H1 (cell line): ENCODE results near the gene A4GALT. TPM values are rescaled to one million over a fixed set of nuclear protein-coding genes. Genes with fewer than 3 reads are reported as not detected.
"Not testable (repeated sequence)": the region's sequence is repeated elsewhere in the genome, so short reads cannot be mapped to it uniquely, and the experiment has no call there.

Experiments
- CTCF ChIA-PET: fragments of 300-600 bp; sonication (Branson Sonifier 250); formaldehyde crosslinking; loops from one replicate; lab custom pipeline; 2021; ENCODE audit not compliant: partially characterized antibody; lab: Charles Lee
- POLR2A ChIA-PET: fragments of 300-600 bp; sonication (Branson Sonifier 250); formaldehyde crosslinking; loops from one replicate; lab custom pipeline; 2021; ENCODE audit warnings: inconsistent platforms; ENCODE audit not compliant: partially characterized antibody; lab: Charles Lee
- DNase-seq, 2 experiments: peaks; one replicate each; pipeline versions ENCODE4 v3.0.0 to v3.0.0-alpha.2; 2010 to 2022; ENCODE audit warnings: low spot score in 2 of 2, low read depth in 1 of 2, mixed read lengths in 1 of 2
- FAIRE-seq: peaks from 2 replicates; lab custom pipeline; 2011; peaks lifted over from hg19 to GRCh38; lab: Jason Lieb, UNC
- H2AFZ ChIP-seq: 2 replicates; pipeline ENCODE4 v1.8.1; 2012; ENCODE audit warnings: low read length, inconsistent platforms
- H2AK5ac ChIP-seq: 2 replicates; pipeline ENCODE4 v1.6.1; 2013; ENCODE audit warnings: low read depth, low read length
- H2BK120ac ChIP-seq: replicated peaks from 2 replicates; pipeline ENCODE3; 2013; ENCODE audit warnings: low read depth, low read length, inconsistent platforms
- H2BK12ac ChIP-seq: 2 replicates; pipeline ENCODE4 v1.6.1; 2013; ENCODE audit warnings: low read depth, low read length
- H2BK15ac ChIP-seq: 2 replicates; pipeline ENCODE4 v1.6.1; 2013; ENCODE audit warnings: low read length
- H2BK20ac ChIP-seq: 2 replicates; pipeline ENCODE4 v1.6.1; 2013; ENCODE audit warnings: low read length
- H2BK5ac ChIP-seq: 2 replicates; pipeline ENCODE4 v1.6.1; 2013; ENCODE audit warnings: low read depth, low read length
- H3K14ac ChIP-seq: 2 replicates; pipeline ENCODE4 v1.6.1; 2013; ENCODE audit warnings: inconsistent platforms; ENCODE audit not compliant: insufficient read length
- H3K18ac ChIP-seq: 2 replicates; pipeline ENCODE4 v1.6.1; 2013; ENCODE audit warnings: low read length; ENCODE audit errors: extremely low read depth
- H3K23ac ChIP-seq: 2 replicates; pipeline ENCODE4 v1.6.1; 2013; ENCODE audit warnings: inconsistent platforms; ENCODE audit not compliant: insufficient read length
- H3K23me2 ChIP-seq: 2 replicates; pipeline ENCODE4 v1.6.1; 2013; ENCODE audit warnings: low read depth, low read length
- H3K27ac ChIP-seq: 2 replicates; pipeline ENCODE4 v1.6.1; 2011; ENCODE audit warnings: low read depth, low read length, inconsistent platforms
- H3K27me3 ChIP-seq, 4 experiments: replicated peaks in 1 of 4; 1 replicate in 1 of 4; 2 replicates in 3 of 4; pipeline versions ENCODE4 v1.6.1 to v1.8.1; 2011 to 2013; ENCODE audit warnings: low read length in 3 of 4, mild to moderate bottlenecking in 3 of 4, inconsistent platforms in 2 of 4, mixed read lengths in 2 of 4, moderate library complexity in 1 of 4; ENCODE audit not compliant: control insufficient read depth in 3 of 4, insufficient read depth in 3 of 4; ENCODE audit errors: extremely low read depth in 1 of 4
- H3K36me3 ChIP-seq, 4 experiments: 2 replicates each; pipeline versions ENCODE4 v1.6.1 to v1.8.1; 2011 to 2013; ENCODE audit warnings: mild to moderate bottlenecking in 4 of 4, low read length in 3 of 4, moderate library complexity in 2 of 4, control low read depth in 1 of 4, inconsistent platforms in 1 of 4; ENCODE audit not compliant: insufficient read depth in 4 of 4, control insufficient read depth in 2 of 4
- H3K4ac ChIP-seq: replicated peaks from 2 replicates; pipeline ENCODE3; 2013; ENCODE audit warnings: low read length, low read depth, mixed read lengths, inconsistent platforms; ENCODE audit not compliant: insufficient read length
- H3K4me1 ChIP-seq, 4 experiments: replicated peaks in 1 of 4; 1 replicate in 1 of 4; 2 replicates in 3 of 4; pipeline versions ENCODE4 v1.6.1 to v1.8.1; 2011 to 2013; ENCODE audit warnings: low read length in 3 of 4, inconsistent platforms in 2 of 4, mixed read lengths in 1 of 4; ENCODE audit not compliant: insufficient read depth in 4 of 4, control insufficient read depth in 3 of 4
- H3K4me2 ChIP-seq, 2 experiments: 2 replicates each; pipeline versions ENCODE4 v1.6.1 to v1.8.1; 2011 to 2013; ENCODE audit warnings: low read depth in 2 of 2, low read length in 2 of 2, control low read depth in 1 of 2, inconsistent platforms in 1 of 2, mild to moderate bottlenecking in 1 of 2; ENCODE audit not compliant: insufficient read depth in 1 of 2
- H3K4me3 ChIP-seq, 4 experiments: fragments of 200-600, 300-600 bp in 1 of 4; sonication (generic), shearing (Covaris generic), sonication (Bioruptor Twin) in 1 of 4; 2 replicates each; pipeline versions ENCODE4 v1.5.1 to v1.8.1; 2011 to 2016; ENCODE audit warnings: low read length in 4 of 4, low read depth in 3 of 4, control low read depth in 2 of 4, inconsistent platforms in 2 of 4, mild to moderate bottlenecking in 2 of 4, mixed read lengths in 1 of 4, moderate library complexity in 1 of 4; ENCODE audit not compliant: insufficient read depth in 2 of 4; ENCODE audit errors: extremely low read depth in 1 of 4
- H3K56ac ChIP-seq: replicated peaks from 2 replicates; pipeline ENCODE3; 2013; ENCODE audit warnings: low read depth, mild to moderate bottlenecking, mixed read lengths, low read length, inconsistent platforms; ENCODE audit not compliant: insufficient read length
- H3K79me1 ChIP-seq: 2 replicates; pipeline ENCODE4 v1.6.1; 2013; ENCODE audit warnings: low read depth, low read length, control low read depth
- H3K79me2 ChIP-seq, 2 experiments: 2 replicates each; pipeline versions ENCODE4 v1.6.1 to v1.8.1; 2012 to 2013; ENCODE audit warnings: low read length in 2 of 2, mild to moderate bottlenecking in 2 of 2, inconsistent platforms in 1 of 2; ENCODE audit not compliant: insufficient read depth in 2 of 2, control insufficient read depth in 1 of 2
- H3K9ac ChIP-seq, 4 experiments: replicated peaks in 1 of 4; 1 replicate in 1 of 4; 2 replicates in 3 of 4; pipeline versions ENCODE4 v1.6.1 to v1.8.1; 2011 to 2013; ENCODE audit warnings: low read depth in 3 of 4, low read length in 3 of 4, control low read depth in 2 of 4, mild to moderate bottlenecking in 2 of 4, moderate library complexity in 2 of 4, inconsistent platforms in 1 of 4; ENCODE audit errors: extremely low read depth in 1 of 4
- H3K9me3 ChIP-seq, 2 experiments: 2 replicates each; pipeline versions ENCODE4 v1.6.1 to v1.8.1; 2012 to 2013; ENCODE audit warnings: mild to moderate bottlenecking in 2 of 2, moderate library complexity in 2 of 2, control low read depth in 1 of 2, inconsistent platforms in 1 of 2, low read depth in 1 of 2, low read length in 1 of 2, mixed read lengths in 1 of 2; ENCODE audit not compliant: insufficient read depth in 2 of 2
- H4K20me1 ChIP-seq, 2 experiments: replicated peaks in 1 of 2; 2 replicates each; pipeline versions ENCODE3 to v1.8.1; 2011 to 2013; ENCODE audit warnings: inconsistent platforms in 2 of 2, low read length in 2 of 2, mild to moderate bottlenecking in 1 of 2; ENCODE audit not compliant: insufficient read depth in 2 of 2, control insufficient read depth in 1 of 2
- H4K5ac ChIP-seq: 2 replicates; pipeline ENCODE4 v1.6.1; 2013; ENCODE audit warnings: low read length, low read depth, mixed read lengths, inconsistent platforms; ENCODE audit not compliant: insufficient read length
- H4K8ac ChIP-seq: 2 replicates; pipeline ENCODE4 v1.8.0; 2013; ENCODE audit warnings: mild to moderate bottlenecking, moderate library complexity, low read length, inconsistent platforms; ENCODE audit not compliant: insufficient read depth; ENCODE audit errors: extremely low read depth
- H4K91ac ChIP-seq: replicated peaks from 2 replicates; pipeline ENCODE3; 2013; ENCODE audit warnings: low read length, mixed read lengths, inconsistent platforms; ENCODE audit not compliant: insufficient read length
- WGBS, 2 experiments: shearing (Covaris generic) in 1 of 2; methylation state at CpG; one replicate each; pipeline versions ENCODE4 v1.1.6 to v1.1.7; 2013 to 2015; ENCODE audit warnings: low lambda C conversion rate in 2 of 2, mixed read lengths in 2 of 2, inconsistent platforms in 1 of 2, low coverage in 1 of 2, missing lambda C conversion rate in 1 of 2; ENCODE audit not compliant: insufficient replicate concordance in 2 of 2, insufficient coverage in 1 of 2, insufficient read length in 1 of 2; ENCODE audit errors: extremely low coverage in 1 of 2, missing lambda C conversion rate in 1 of 2; 5-methylcytosine and 5-hydroxymethylcytosine counted together
- polyA plus RNA-seq, 7 experiments: library from polyadenylated mRNA; depleted of rRNA in 3 of 7; stranded (reverse) in 5 of 7; unstranded in 2 of 7; fragments of >200 nt in 5 of 7; fragments of 200-250 nt in 2 of 7; gene quantifications; 1 replicate in 5 of 7; 2 replicates in 1 of 7; 4 replicates in 1 of 7; pipeline versions ENCODE4 v1.2.1 to v1.2.3, GENCODE V29; 2011 to 2013; ENCODE audit warnings: missing spikeins in 2 of 7, mixed read lengths in 2 of 7
- total RNA-seq: library from RNA; stranded (reverse); fragmentation: NEBNext Ultra II Directional; extraction: Animal tissue kit (Norgen Biotek cat#: 25700); gene quantifications from 2 replicates; pipeline ENCODE4 v1.2.1, GENCODE V29; 2021

The A4GALT gene
- total and polyA plus RNA-seq, 2 of the 8 experiments (the other 6 are each of a cell fraction or from before 2014, with no cell fraction given): 7.2 to 13.8 TPM

GRCh38 chr22:42750421-42750820 lies 29.8 kb upstream of the A4GALT start:
- H3K4me3 ChIP-seq, H2BK20ac ChIP-seq, H3K79me1 ChIP-seq, H3K9me3 ChIP-seq, H3K23me2 ChIP-seq, H3K36me3 ChIP-seq, H3K18ac ChIP-seq, H2BK120ac ChIP-seq, H3K14ac ChIP-seq, H2AK5ac ChIP-seq, H2AFZ ChIP-seq, H3K4ac ChIP-seq, H3K79me2 ChIP-seq, H3K27me3 ChIP-seq, H4K91ac ChIP-seq, POLR2A ChIA-PET, H3K56ac ChIP-seq, H4K20me1 ChIP-seq, H3K4me2 ChIP-seq, FAIRE-seq, H3K4me1 ChIP-seq, H4K8ac ChIP-seq, H2BK12ac ChIP-seq, H4K5ac ChIP-seq, H2BK15ac ChIP-seq, H3K9ac ChIP-seq, H3K23ac ChIP-seq, DNase-seq, H2BK5ac ChIP-seq, H3K27ac ChIP-seq: not testable (repeated sequence)
- 86% methylated on average over 3 of the region's 28 CpGs; no CpG with 5 or more reads in 1 of the 2 experiments for WGBS, 2 experiments
- CTCF ChIA-PET: interaction anchor here (2.1 kb wide), 1 partner anchor 46 kb away, joined by 6 read pairs; no protein-coding TSS in a partner anchor
